Fibroblast of lung (primary cell): ENCODE measurements around the gene FAM193A.

Source experiments
- CTCF ChIP-seq, 2 donors: IDR thresholded peaks in 1 of 2; conservative IDR thresholded peaks in 1 of 2; 1 replicate in 1 of 2; 2 replicates in 1 of 2; pipeline ENCODE4 v1.5.1; 2011 to 2012; ENCODE audit warnings: low read length in 2 of 2, control low read depth in 1 of 2, inconsistent platforms in 1 of 2, low read depth in 1 of 2, mild to moderate bottlenecking in 1 of 2
- EZH2 ChIP-seq: IDR thresholded peaks from 2 replicates; pipeline ENCODE4 v1.5.1; 2012; ENCODE audit warnings: low read length, control low read depth, mild to moderate bottlenecking; ENCODE audit errors: missing control alignments

GRCh38 chr4:2728806-2729532 lies 192.5 kb downstream of the FAM193A start:
- TF ChIP-seq CTCF (conservative IDR thresholded peaks at IDR 0.05 in 1 of 2, IDR thresholded peaks at IDR 0.05 in 1 of 2; ENCODE audit: low read depth in 1 of 2, low read length in 2 of 2) (no peak), EZH2 (no peak)
